ENCODE data around the gene MYO16.

- no peak for TF ChIP-seq CTCF (IDR thresholded peaks at IDR 0.05)
- TF ChIP-seq POLR2A (IDR thresholded peaks at IDR 0.05): no peak
Observed at GRCh38 chr13:108615241-108615640, 14.2 kb upstream of the MYO16 start.
